ENCODE measurements around the gene EIF1. TPM values are rescaled to one million over a fixed set of nuclear protein-coding genes. Genes with fewer than 3 reads are reported as not detected.
"Not testable (repeated sequence)": the region's sequence is repeated elsewhere in the genome, so short reads cannot be mapped to it uniquely, and the experiment has no call there.

The EIF1 gene
- polyA plus RNA-seq (2011; rRNA removed), result 251 and 479 TPM in 2 replicates
- polyA minus RNA-seq (2011; rRNA and poly(A)+ RNA removed), result 98.7 and 166 TPM in 2 replicates

DNA sequence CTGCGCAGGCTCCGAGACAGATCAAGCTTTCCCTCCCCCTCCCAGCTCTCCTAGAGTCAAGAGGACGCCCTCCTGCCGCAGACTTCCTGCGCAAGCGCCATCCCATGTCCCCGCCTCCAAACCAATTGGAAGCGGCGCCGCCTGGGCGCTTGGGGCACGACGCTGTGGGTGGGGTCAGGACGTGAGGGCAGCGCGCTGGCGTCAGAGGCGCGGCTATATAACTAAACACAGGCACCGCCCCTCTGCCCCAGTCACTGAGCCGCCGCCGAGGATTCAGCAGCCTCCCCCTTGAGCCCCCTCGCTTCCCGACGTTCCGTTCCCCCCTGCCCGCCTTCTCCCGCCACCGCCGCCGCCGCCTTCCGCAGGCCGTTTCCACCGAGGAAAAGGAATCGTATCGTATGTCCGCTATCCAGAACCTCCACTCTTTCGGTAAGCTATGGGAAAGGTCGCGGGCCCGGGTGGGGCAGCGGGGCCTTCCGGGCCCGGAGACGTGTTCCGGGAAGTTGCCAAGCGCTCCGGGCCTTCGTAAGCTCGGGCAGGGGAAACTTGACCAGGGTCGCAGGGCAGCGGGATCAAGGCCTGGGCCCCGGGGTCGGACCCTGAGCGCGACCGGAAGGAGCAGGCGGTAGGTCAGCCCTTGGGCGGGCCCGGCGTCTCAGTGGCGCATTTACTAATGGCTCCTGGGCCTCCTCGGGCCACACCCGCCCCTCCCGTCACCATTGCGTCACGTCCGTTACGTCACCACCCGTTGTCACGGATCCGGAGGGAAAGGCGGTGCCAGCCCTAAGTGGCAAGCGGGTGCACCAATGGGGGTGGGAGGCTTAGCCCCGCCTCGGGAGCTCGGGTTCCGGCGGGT, at the start of gene EIF1:
TSS of gene EIF1 (plus strand) at position 245 of the 856 bp plus-strand sequence. CDS start at position 399, 154 bp downstream.
- TF ChIP-seq, protein P1, sequence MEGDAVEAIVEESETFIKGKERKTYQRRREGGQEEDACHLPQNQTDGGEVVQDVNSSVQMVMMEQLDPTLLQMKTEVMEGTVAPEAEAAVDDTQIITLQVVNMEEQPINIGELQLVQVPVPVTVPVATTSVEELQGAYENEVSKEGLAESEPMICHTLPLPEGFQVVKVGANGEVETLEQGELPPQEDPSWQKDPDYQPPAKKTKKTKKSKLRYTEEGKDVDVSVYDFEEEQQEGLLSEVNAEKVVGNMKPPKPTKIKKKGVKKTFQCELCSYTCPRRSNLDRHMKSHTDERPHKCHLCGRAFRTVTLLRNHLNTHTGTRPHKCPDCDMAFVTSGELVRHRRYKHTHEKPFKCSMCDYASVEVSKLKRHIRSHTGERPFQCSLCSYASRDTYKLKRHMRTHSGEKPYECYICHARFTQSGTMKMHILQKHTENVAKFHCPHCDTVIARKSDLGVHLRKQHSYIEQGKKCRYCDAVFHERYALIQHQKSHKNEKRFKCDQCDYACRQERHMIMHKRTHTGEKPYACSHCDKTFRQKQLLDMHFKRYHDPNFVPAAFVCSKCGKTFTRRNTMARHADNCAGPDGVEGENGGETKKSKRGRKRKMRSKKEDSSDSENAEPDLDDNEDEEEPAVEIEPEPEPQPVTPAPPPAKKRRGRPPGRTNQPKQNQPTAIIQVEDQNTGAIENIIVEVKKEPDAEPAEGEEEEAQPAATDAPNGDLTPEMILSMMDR (IDR thresholded peaks at IDR 0.05; ENCODE audit: insufficient read depth, low read depth, low read length), result no peak
- CTCF ChIA-PET, result interaction anchor here (0.6 to 4.5 kb wide), 17 partner anchors 10 to 1239 kb away, joined by 3 to 30 read pairs (median 3); no protein-coding TSS in a partner anchor

DNA sequence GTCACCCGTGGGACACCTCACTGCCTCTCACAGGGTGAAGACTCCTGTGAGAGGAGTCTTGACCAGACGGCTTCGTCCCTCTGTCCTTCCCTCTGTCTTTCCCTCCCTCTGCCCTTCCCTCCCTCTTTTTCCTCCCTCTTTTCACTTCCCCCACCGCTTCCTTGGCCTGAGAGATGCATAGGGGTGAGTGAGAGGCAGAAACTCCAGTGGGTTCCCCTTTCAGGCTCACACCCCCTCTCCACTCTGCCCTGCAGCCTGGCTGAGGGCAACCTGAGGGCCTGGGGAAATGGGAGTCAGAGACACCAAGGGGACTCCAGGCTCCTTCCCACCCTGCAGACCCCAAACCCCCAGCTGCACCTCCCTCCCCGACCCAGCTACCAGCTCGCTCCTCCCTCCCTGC, 49.7 kb upstream of the EIF1 start:
- ChIA-PET POLR2A (no interaction called here), CTCF (interaction anchor here (1.1 kb wide), 1 partner anchor 10 kb away, joined by 3 read pairs; no protein-coding TSS in a partner anchor)
- Histone ChIP-seq H3K27me3 (ENCODE audit: control insufficient read depth, insufficient read depth, low read length) (no peaks in the 10 kb centered on the region), H3K4me3 (ENCODE audit: low read depth, low read length) (no peak overlapping the region), H3K36me3 (ENCODE audit: control insufficient read depth, insufficient read depth, low read length) (no peaks in the 10 kb centered on the region)
- DNase-seq (ENCODE audit: low read depth), result no peak
- TF ChIP-seq, protein P1 (IDR thresholded peaks at IDR 0.05; ENCODE audit: insufficient read depth, low read depth, low read length), result no peak

More for the DNA sequence above, at the start of gene EIF1:
- H3K36me3 ChIP-seq (ENCODE audit: control insufficient read depth, insufficient read depth, low read length), result peaks cover 24% of the 10 kb centered on the region
- peak; percentile 97 for DNase-seq (ENCODE audit: low read depth)
- H3K27me3 ChIP-seq (ENCODE audit: control insufficient read depth, insufficient read depth, low read length), result peaks cover 2% of the 10 kb centered on the region; the same call in 1 of the 2 replicates
- POLR2A ChIA-PET, result interaction anchor here (0.5 to 1.8 kb wide), 10 partner anchors 8 to 1741 kb away, joined by 3 to 19 read pairs (median 3); partner anchors contain the start of gene JUP
- peak within 1 kb of the TSS; percentile 96 for H3K4me3 ChIP-seq (ENCODE audit: low read depth, low read length)

DNA sequence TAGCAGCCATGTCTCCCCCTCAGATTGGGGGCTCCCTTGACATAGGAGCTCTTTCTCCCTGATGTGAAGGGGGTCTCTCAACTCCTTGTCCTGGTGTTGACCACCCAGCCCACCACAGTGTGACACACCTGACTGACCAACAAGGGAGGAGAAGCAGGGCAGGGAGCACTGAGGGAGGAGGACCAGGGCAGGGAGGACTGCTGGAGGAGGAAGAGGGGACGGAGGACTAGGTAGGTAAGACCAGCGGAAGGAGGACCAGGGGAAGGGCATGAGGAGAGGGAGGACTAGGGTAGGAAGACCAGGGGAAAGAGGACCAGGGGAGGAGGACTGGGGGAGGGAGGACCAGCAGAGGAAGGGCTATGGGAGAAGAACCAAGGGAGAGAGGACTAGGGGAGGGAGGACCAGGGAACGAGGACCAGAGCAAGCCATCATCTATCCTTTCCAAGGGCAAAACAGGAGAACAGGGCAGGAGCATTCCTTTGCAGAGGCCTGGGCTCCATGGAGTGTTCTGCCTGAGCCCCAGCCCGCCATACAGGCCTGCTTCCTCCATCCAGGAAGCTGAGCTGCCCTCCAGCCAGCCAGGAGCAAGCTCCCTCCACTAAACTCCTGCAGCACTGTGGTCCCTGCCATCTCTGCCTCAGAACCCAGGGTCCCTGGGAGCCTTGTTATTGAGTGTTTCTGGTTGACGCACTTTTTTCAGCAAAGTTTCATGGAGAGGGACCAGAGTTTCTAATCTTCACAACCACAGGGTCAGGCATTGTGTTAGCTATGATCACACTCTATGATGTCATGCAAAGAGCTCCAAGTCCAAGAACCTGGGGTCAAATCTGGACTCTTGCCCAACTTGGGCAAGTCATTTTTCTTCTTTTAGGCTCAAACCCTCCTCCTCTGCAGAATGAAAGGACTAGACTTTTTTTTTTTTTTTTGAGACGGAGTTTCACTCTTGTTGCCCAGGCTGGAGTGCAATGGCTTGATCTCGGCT, 48.9 kb upstream of the EIF1 start:
- Histone ChIP-seq H3K4me3 (ENCODE audit: low read depth, low read length) (no peak overlapping the region), H3K27me3 (ENCODE audit: control insufficient read depth, insufficient read depth, low read length) (no peaks in the 10 kb centered on the region), H3K36me3 (ENCODE audit: control insufficient read depth, insufficient read depth, low read length) (no peaks in the 10 kb centered on the region)
- POLR2A ChIA-PET, result no interaction called here
- CTCF ChIA-PET, result interaction anchor here (1.0 to 1.7 kb wide), 3 partner anchors 9 to 90 kb away, joined by 3 to 5 read pairs (median 5); no protein-coding TSS in a partner anchor
- TF ChIP-seq, protein P1 (IDR thresholded peaks at IDR 0.05; ENCODE audit: insufficient read depth, low read depth, low read length), result no peak
- DNase-seq (ENCODE audit: low read depth), result no peak

DNA sequence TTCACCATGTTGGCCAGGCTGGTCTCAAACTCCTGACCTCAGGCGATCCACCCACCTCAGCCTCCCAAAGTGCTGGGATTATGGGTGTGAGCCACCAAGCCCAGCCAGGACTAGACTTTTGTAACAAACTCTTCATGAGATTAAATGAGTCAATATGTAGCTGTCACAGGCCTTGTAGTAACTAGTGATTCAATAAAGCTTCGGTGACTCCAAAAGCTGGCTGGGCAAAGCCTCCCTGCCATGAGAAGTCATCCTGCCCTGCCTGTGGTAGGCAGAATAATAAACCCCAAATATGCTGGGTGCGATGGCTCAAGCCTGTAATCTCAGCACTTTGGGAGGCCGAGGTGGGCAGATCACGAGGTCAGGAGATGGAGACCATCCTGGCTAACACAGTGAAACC, 48.1 kb upstream of the EIF1 start:
- H3K36me3 ChIP-seq (ENCODE audit: control insufficient read depth, insufficient read depth, low read length); H3K4me3 ChIP-seq (ENCODE audit: low read depth, low read length); DNase-seq (ENCODE audit: low read depth); H3K27me3 ChIP-seq (ENCODE audit: control insufficient read depth, insufficient read depth, low read length); POLR2A ChIA-PET: not testable (repeated sequence)
- CTCF ChIA-PET, result interaction anchor here (0.8 to 1.7 kb wide), 3 partner anchors 86 to 783 kb away, joined by 3 to 5 read pairs (median 4); no protein-coding TSS in a partner anchor

Data from BJ (cell line).